NCI-H2029 (cell line): ENCODE results near the gene LRCH4.
A peak's percentile ranks its signal among the peaks of the same experiment; 100 is the strongest.
"Not testable (repeated sequence)": the region's sequence is repeated elsewhere in the genome, so short reads cannot be mapped to it uniquely, and the experiment has no call there.

Experiments used
- DNase-seq: peaks from one replicate; lab custom pipeline; 2025; lab: John Stamatoyannopoulos, UW

LRCH4 gene

DNA sequence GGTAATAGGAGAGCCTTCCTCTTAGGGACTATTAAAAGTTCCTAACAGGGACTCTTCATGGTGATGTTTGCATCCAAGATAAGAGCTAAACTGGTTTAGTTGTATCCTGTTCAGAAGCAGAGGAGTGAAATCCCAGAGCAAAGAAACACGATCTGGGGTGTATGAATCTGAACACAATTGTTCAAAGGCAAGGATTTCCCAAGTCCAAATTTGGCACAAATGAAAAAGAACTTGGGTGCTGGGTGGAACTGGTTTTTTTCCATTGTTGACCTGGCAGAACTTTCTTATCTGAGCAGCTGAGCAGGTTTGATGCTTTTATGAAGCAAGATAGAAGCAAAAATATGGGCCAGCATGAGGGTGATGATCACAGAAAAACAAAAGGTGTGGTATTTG is 41.0 kb downstream of the LRCH4 start:
- DNase-seq = peak; percentile 58

DNA sequence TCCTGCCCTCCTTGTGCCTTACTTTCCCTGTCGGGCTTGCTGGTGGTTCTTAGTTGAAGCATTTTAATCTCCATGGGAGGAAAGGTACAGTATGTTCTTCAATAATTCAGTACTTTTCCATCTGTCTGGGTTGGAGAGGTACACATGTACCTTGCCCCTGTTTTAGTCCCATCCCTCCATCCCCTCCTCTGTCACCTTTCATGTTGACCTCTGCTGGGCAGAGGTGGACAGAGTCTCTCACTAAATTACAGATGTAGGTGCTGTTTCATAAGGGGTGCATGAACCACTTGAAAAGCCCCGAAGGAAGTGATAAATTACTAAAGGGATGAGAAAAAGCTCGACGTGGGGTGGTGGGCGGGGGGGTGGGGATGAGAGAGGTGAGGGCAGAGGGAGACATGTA is 41.5 kb downstream of the LRCH4 start:
- no peak for DNase-seq

DNA sequence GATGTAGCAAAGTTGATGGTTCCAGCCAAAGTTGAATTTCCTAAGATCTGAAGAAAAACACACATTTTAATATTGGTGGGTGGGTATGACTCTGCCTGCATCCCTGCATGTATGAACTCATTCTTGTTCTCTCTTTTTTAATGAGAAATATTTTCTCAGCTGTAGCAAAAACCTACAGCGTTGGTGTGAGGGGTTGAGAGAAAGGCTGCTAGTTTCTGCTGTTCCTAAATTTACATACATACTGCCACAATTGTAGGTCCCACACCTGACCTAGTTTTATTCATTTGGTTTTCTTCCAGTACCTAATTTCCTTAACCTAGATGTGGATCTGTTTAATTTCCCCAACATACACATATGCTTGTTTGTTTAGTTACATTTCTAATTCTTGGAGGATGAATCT is 42.3 kb downstream of the LRCH4 start:
- no peak for DNase-seq

DNA sequence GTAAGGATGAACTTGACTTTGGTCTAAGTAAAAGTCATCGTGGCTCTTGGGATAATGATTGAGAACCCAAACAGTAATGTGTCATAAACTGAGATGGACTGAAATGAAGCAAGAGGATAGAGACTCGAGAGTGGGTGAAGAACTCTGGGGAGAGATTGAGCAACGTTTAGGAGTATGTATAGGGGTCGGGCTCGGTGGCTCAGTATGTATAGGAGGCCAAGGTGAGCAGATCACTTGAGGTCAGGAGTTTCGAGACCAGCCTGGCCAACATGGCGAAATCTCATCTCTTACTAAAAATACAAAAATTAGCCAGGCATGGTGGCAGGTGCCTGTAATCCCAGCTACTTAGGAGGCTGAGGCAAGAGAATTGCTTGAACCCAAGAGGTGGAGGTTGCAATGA is 44.6 kb downstream of the LRCH4 start:
- DNase-seq = not testable (repeated sequence)

DNA sequence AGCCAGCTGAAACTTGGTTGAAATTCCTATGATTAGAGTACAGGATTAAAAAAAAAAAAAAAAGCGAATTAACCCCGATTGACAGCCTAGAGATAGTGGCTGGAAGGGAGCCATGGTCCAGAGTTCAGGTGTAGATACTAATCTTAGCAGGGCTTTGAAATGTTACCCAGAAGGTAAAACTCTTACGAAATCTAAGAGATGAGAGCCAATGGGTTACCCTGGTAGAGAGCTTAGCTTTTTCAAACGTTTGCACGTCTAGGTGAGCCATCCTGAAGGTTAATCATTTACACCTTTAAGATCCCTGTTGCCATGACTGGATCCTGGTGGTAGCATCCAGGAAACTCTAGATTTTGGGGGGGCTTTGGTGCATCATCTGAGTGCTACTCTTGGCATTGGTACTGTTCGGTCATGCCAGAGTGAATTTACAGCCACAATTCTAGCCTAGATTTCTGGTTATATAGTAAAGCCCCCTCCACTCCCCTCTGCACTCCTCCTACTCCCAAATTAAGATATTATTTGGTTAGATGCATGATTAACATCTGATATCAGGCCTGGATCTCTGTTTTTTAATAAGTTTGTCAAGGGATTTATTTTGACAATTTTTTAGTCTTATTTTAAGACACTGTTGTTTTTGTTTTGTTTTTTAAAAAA is 45.7 kb downstream of the LRCH4 start:
- no peak for DNase-seq

DNA sequence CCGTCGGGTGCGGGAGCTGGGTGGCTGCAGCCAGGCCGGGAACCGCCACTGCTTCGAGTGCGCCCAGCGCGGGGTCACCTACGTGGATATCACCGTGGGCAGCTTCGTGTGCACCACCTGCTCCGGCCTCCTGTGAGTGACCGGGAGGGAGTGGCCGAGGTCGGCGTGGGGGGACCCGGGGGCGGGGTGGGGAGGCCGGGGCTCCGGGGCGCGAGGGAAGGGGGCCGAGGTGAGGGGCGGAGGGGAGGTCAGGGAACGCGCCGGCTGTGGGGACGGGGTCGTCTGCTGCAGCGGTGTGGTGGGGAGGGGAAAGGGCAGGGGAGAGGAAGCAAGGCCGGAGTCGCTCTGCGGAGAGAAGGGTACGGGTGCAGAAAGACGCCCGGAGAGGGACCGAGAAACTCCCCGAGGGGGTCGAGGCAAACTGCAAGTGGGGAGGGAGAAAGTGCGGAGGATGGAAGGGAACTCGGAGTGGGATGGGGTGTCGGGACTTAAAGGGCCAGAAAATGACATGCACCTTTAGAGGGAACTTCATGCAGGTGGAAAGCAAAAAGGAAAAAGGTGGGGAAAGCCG is 46.4 kb downstream of the LRCH4 start:
- no peak for DNase-seq

DNA sequence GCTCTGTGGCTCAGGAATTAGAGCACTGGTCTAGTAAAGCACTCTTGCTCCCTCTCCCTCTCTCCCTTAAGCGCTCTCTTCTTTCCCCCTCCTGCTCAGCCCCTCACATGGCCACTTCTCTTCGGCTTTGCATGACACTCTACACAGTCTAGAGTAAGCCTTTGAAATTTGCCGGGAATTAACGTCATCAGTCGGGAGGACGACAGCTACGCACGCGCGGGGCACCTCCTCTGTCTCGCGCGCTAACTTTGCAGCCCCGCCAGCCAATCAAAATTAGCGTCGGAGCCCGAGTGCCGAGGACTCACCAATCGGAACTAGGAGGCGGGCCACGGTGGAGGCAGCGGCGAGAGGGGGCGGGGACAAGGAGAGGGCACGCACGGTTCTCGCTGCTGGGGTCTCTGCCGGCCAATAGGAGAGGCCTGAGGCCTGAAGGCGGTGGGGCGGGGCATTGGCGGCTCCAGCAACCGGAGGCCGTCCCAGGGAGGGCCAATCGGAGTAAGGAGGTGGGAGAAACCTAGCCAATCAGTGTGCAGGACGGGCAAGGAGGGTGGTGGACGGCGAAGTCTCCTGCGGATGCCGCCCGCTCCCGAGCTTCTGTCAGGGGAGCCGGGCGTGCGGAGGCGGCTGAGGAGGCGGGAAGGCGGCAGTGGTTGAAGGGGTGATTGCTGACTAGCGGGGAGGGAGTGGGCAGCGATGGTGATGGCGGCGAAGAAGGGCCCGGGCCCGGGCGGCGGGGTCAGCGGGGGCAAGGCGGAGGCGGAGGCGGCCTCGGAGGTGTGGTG is 47.1 kb downstream of the LRCH4 start, which contains the start of gene AGFG2:
TSS of gene AGFG2 (plus strand) at position 550 of the 782 bp plus-strand sequence. CDS start at position 694, 144 bp downstream.
- DNase-seq = peak; percentile 99

DNA sequence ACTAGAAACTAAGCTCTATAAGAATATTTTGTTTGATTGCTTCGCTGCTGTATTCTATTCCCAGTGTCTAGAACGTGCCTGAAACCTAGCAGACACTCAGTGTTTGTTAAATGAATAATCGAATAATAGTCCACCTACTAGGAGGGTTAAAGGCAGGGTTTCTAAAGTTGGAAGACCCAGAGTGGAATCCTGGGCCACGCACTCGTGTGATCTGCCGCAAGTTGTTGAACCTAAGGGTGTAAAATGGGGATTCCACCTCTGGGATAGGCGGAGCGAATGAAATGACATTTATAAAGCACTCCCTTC is 47.6 kb downstream of the LRCH4 start:
- DNase-seq = no peak

DNA sequence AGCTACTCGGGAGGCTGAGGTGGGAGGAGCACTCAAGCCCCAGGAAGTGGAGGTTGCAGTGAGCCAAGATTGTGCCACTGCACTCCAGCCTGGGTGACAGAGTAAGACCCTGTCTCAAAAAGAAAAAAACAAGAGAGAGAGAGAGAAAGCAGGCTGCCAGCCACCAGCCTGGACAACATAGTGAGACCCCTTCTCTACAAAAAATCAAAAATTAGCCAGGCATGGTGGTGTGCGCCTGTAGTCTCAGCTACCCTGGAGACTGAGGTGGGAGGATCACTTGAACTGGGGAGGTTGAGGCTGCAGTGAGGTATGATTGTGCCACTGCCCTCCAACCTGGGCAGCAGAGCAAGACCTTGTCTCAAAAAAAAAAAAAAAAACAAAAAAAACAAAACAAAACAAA is 49.2 kb downstream of the LRCH4 start:
- DNase-seq = not testable (repeated sequence)

DNA sequence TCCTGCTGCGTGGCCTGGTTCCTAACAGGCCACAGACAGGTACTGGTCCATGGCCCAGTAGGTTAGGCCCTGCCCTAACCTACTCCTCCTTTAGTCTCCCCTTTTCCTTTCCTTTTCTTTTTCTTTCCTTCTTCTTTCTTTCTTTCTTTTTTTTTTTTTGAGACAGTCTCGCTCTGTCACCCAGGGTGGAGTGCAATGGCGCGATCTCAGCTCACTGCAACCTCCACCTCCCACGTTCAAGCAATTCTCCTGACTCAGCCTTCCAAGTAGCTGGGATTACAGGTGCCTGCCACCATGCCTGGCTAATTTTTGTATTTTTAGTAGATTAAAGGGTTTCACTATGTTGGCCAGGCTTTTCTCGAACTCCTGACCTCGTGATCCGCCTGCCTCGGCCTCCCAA is 49.9 kb downstream of the LRCH4 start:
- not testable (repeated sequence) for DNase-seq

DNA sequence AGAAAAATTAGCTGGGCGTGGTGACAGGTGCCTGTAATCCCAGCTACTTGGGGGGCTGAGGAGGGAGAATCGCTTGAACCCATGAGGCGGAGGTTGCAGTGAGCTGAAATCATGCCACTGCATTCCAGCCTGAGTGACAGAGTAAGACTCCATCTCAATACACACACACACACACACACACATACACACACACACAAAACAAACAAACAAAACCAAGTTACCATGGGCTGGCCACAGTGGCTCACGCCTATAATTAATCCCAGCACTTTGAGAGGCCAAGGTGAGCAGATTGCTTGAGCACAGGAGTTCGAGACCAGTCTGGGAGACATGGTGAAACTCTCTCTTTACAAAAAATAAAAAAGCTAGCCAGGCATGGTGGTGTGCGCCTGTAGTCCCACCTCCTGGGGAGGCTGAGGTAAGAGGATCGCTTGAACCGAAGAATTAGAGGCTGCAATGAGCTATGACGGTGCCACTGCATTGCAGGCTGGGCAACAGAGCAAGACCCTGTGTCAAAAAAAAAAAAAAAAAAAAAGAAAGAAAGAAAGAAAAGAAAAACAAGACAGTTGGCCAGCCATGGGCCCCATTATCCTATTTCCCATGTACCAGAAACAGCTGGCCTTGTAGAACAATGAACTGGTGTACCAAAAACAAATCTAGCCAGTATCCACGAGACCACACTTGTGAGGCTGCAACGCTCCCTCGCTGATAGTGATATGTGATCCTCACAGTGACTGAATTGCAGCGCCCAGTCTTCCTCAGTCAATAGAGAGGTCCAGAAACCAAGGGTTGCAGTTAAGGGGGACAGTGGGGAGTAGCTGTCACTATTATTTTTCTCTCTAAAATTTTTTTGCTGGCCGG is 53.5 kb downstream of the LRCH4 start:
- no peak for DNase-seq

DNA sequence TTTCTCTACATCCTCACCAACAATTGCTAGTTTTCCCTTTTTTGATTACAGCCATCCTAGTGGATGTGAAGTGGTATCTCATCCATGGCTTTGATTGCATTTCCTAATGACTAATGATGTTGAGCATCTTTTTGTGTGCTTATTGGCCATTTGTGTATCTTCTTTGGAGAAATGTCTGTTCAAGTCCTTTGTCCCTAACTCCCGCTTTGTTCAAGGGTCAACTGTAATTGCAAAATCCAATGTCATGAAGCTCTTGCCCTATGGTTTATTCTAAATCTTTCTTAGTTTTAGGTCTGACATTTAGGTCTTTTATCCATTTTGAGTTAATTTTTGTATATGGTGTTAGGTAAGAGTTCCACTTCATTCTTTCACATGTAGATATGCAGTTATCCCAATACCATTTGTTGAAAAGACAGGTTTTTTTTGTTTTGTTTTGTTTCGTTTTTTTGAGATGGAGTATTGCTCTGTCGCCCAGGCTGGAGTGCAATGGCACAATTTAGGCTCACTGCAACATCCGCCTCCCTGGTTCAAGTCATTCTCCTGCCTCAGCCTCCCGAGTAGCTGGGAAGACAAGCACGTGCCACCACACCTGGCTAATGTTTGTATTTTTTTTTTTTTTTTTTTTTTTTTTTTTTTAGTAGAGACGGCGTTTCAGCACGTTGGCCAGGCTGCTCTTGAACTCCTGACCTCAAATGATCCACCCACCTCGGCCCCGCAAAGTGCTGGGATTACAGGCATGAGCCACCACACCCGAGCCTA is 57.6 kb downstream of the LRCH4 start:
- DNase-seq = not testable (repeated sequence)
